Stomach (tissue), 4 donors: ENCODE results near the gene TACC3.

Experiments
- CTCF ChIP-seq, 7 experiments: fragments of 450-650 bp in 4 of 7; fragments of 200-600 bp in 3 of 7; sonication (generic) in 3 of 7; IDR thresholded peaks; one replicate each; pipeline ENCODE4 v1.5.1; 2016 to 2019; ENCODE audit warnings: antibody characterized with exemption in 7 of 7, control low read depth in 2 of 7, mild to moderate bottlenecking in 1 of 7
- POLR2A ChIP-seq, 4 donors: fragments of 450-650 bp; IDR thresholded peaks; one replicate each; pipeline ENCODE4 v1.6.1; 2016; ENCODE audit warnings: antibody characterized with exemption in 4 of 4, control low read depth in 2 of 4, mild to moderate bottlenecking in 1 of 4, moderate library complexity in 1 of 4

GRCh38 chr4:1759170-1759817 lies 38.0 kb downstream of the TACC3 start:
- TF ChIP-seq CTCF (IDR thresholded peaks at IDR 0.05) (no peak), POLR2A (IDR thresholded peaks at IDR 0.05) (no peak)
